VCaP (cell line): ENCODE results near the gene CYSLTR2.

Experiments used
- H3K27ac ChIP-seq: fragments of 450-650 bp; 2 replicates; pipeline ENCODE4 v1.5.1; 2017
- CTCF ChIP-seq: fragments of 450-650 bp; conservative IDR thresholded peaks from 2 replicates; pipeline ENCODE4 v1.5.1; 2017; ENCODE audit warnings: mild to moderate bottlenecking, moderate library complexity

CYSLTR2 gene

GRCh38 chr13:48626077-48626449 lies 27.7 kb upstream of the CYSLTR2 start:
- TF ChIP-seq CTCF: no peak
- no peak overlapping the region for H3K27ac ChIP-seq

GRCh38 chr13:48626726-48627451 lies 26.8 kb upstream of the CYSLTR2 start:
- no peak for TF ChIP-seq CTCF
- H3K27ac ChIP-seq: no peak overlapping the region

- TF ChIP-seq CTCF: no peak
- H3K27ac ChIP-seq: no peak overlapping the region
These were observed 24.5 kb upstream of the CYSLTR2 start for GRCh38 chr13:48629277-48629676.

- TF ChIP-seq CTCF: no peak
- no peak overlapping the region for H3K27ac ChIP-seq
These were observed 23.4 kb upstream of the CYSLTR2 start for GRCh38 chr13:48630291-48630690.

- H3K27ac ChIP-seq: no peak overlapping the region
- TF ChIP-seq CTCF: no peak
These were observed 23.0 kb upstream of the CYSLTR2 start for GRCh38 chr13:48630773-48631172.

GRCh38 chr13:48631441-48631840 lies 22.3 kb upstream of the CYSLTR2 start:
- TF ChIP-seq CTCF: no peak
- H3K27ac ChIP-seq: no peak overlapping the region

- H3K27ac ChIP-seq: no peak overlapping the region
- no peak for TF ChIP-seq CTCF
These were observed 20.0 kb upstream of the CYSLTR2 start for GRCh38 chr13:48633700-48634099.
